Measurements from ENCODE around the gene MYO5B. TPM values are rescaled to one million over a fixed set of nuclear protein-coding genes. Genes with fewer than 3 reads are reported as not detected.

The MYO5B gene
- polyA plus RNA-seq, 1 of the 3 experiments (the other 2 are of a cell fraction), result 1.3 TPM

DNA sequence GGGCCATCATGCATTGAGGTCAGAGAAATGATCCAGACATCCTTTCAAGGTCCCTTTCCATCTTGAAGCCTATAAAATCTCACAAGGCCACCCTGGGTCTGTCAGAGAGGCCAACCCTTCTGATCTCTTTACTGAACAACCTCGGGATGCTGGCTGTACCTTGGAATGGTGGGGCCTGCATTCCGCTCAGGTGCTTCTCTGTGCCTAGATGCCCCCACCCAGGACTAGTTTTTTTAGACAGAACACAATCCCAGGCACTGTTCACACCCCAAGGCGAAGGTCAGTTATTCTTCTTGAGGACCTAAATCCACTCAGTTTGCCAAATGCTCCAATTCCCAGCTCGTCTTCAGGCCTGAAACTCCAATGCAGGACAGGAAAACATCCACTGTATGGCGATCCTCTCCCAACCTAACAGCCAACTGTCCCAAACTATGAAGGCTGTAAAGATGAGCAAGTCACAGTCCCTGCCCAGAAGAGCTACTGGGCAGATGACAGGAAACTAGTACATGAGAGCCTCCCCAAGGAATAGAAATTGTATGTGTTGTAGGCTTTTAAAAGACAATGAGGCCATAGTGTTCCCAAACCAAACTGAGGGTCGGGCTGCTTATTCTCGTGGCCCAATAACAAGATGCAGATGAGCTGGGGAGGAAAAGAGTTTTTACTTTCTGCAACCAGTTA lies 227.2 kb downstream of the MYO5B start:
- Histone ChIP-seq H3K79me2 (ENCODE audit: insufficient read depth) (no peaks in the 10 kb centered on the region), H3K9ac (no peak overlapping the region), H3K9me3 (no peaks in the 10 kb centered on the region), H3K36me3 (replicated peaks in 1 of 2; ENCODE audit: control insufficient read depth in 1 of 2, insufficient read depth in 2 of 2, low read length in 1 of 2) (no peaks in the 10 kb centered on the region), H3K4me2 (no peak overlapping the region), H2AFZ (ENCODE audit: low read depth) (no peak overlapping the region), H3K9me2 (no peaks in the 10 kb centered on the region), H3K27me3 (ENCODE audit: insufficient read depth) (no peaks in the 10 kb centered on the region; the same call in 1 of the 2 replicates), H4K20me1 (ENCODE audit: insufficient read depth) (no peaks in the 10 kb centered on the region), H3F3A (replicated peaks; ENCODE audit: insufficient read depth) (no peaks in the 10 kb centered on the region), H3K4me3 (ENCODE audit: low read depth in 2 of 2, low read length in 1 of 2) (no peak overlapping the region), H3K27ac (ENCODE audit: low read depth in 2 of 2, low read length in 1 of 2) (no peak overlapping the region), H3K4me1 (ENCODE audit: control insufficient read depth in 1 of 2, insufficient read depth in 2 of 2, low read depth in 1 of 2, low read length in 1 of 2) (peaks cover 0 to 10% of the 10 kb centered on the region in 2 experiments; a peak in 2 of 4 replicates)
- no peak for TF ChIP-seq USF1 (IDR thresholded peaks at IDR 0.05; ENCODE audit: borderline replicate concordance, low read depth)
- no peak for TF ChIP-seq PBX3 (IDR thresholded peaks at IDR 0.05)
- TF ChIP-seq GABPA (IDR thresholded peaks at IDR 0.05; ENCODE audit: low read depth), result no peak
- TF ChIP-seq FOXM1 (IDR thresholded peaks at IDR 0.05; ENCODE audit: low read depth), result no peak
- ChIA-PET CTCF (interaction anchor here (1.3 kb wide), 1 partner anchor 109 kb away, joined by 3 read pairs; no protein-coding TSS in a partner anchor), POLR2A (no interaction called here)
- DNase-seq, result no peak
- 48% methylated on average over 7 of the region's 7 CpGs for WGBS (ENCODE audit: low lambda C conversion rate)

GRCh38 chr18:49967171-49967570 lies 227.8 kb downstream of the MYO5B start:
- no peak for DNase-seq
- WGBS (ENCODE audit: low lambda C conversion rate), result 17% methylated on average over 4 of the region's 4 CpGs
- H3K27me3 ChIP-seq (ENCODE audit: insufficient read depth), result no peaks in the 10 kb centered on the region; the same call in 1 of the 2 replicates
- no peak for TF ChIP-seq EZH2phosphoT487 (IDR thresholded peaks at IDR 0.05; ENCODE audit: borderline replicate concordance, low read depth)
- no peak for TF ChIP-seq TAF1 (IDR thresholded peaks at IDR 0.05; ENCODE audit: borderline replicate concordance, low read depth, low read length)
- TF ChIP-seq TCF12 (IDR thresholded peaks at IDR 0.05), result no peak
- TF ChIP-seq NFIC (IDR thresholded peaks at IDR 0.05; ENCODE audit: borderline replicate concordance), result no peak
- no peak for TF ChIP-seq GABPA (IDR thresholded peaks at IDR 0.05; ENCODE audit: low read depth)
- TF ChIP-seq TEAD4 (IDR thresholded peaks at IDR 0.05; ENCODE audit: borderline replicate concordance, insufficient read depth), result no peak
- no peak for TF ChIP-seq FOSL2 (IDR thresholded peaks at IDR 0.05; ENCODE audit: borderline replicate concordance, low read depth)
- TF ChIP-seq SIN3A (IDR thresholded peaks at IDR 0.05; ENCODE audit: borderline replicate concordance, low read depth, low read length), result no peak
- TF ChIP-seq RAD21 (IDR thresholded peaks at IDR 0.05; ENCODE audit: low read length), result no peak
- no peak for TF ChIP-seq GATA2 (CRISPR knock-in tag; IDR thresholded peaks at IDR 0.05)
- no peak for TF ChIP-seq EP300 (IDR thresholded peaks at IDR 0.05; ENCODE audit: borderline replicate concordance in 1 of 2, low read depth in 1 of 2, low read length in 1 of 2)
- TF ChIP-seq CTCF (IDR thresholded peaks at IDR 0.05), result no peak
- TF ChIP-seq, protein P1, sequence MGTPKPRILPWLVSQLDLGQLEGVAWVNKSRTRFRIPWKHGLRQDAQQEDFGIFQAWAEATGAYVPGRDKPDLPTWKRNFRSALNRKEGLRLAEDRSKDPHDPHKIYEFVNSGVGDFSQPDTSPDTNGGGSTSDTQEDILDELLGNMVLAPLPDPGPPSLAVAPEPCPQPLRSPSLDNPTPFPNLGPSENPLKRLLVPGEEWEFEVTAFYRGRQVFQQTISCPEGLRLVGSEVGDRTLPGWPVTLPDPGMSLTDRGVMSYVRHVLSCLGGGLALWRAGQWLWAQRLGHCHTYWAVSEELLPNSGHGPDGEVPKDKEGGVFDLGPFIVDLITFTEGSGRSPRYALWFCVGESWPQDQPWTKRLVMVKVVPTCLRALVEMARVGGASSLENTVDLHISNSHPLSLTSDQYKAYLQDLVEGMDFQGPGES (IDR thresholded peaks at IDR 0.05; ENCODE audit: low read depth, low read length), result no peak
- no peak for TF ChIP-seq PBX3 (IDR thresholded peaks at IDR 0.05)
- TF ChIP-seq, protein P2, sequence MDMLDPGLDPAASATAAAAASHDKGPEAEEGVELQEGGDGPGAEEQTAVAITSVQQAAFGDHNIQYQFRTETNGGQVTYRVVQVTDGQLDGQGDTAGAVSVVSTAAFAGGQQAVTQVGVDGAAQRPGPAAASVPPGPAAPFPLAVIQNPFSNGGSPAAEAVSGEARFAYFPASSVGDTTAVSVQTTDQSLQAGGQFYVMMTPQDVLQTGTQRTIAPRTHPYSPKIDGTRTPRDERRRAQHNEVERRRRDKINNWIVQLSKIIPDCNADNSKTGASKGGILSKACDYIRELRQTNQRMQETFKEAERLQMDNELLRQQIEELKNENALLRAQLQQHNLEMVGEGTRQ (IDR thresholded peaks at IDR 0.05; ENCODE audit: borderline replicate concordance, low read depth, low read length), result no peak
- no peak for TF ChIP-seq CHD2 (IDR thresholded peaks at IDR 0.05; ENCODE audit: low read length, partially characterized antibody)
- TF ChIP-seq, protein P3, sequence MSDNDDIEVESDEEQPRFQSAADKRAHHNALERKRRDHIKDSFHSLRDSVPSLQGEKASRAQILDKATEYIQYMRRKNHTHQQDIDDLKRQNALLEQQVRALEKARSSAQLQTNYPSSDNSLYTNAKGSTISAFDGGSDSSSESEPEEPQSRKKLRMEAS (IDR thresholded peaks at IDR 0.05; ENCODE audit: low read depth), result no peak

More at GRCh38 chr18:49967171-49967570, 227.8 kb downstream of the MYO5B start:
- CTCF ChIA-PET, result no interaction called here
- Histone ChIP-seq H3K4me3 (ENCODE audit: low read depth in 2 of 2, low read length in 1 of 2) (no peak overlapping the region), H3K4me2 (no peak overlapping the region), H3K4me1 (ENCODE audit: control insufficient read depth in 1 of 2, insufficient read depth in 2 of 2, low read depth in 1 of 2, low read length in 1 of 2) (peaks cover 0 to 10% of the 10 kb centered on the region in 2 experiments; a peak in 2 of 4 replicates), H3K36me3 (replicated peaks in 1 of 2; ENCODE audit: control insufficient read depth in 1 of 2, insufficient read depth in 2 of 2, low read length in 1 of 2) (no peaks in the 10 kb centered on the region), H3K9me3 (no peaks in the 10 kb centered on the region), H3K27ac (ENCODE audit: low read depth in 2 of 2, low read length in 1 of 2) (no peak overlapping the region), H2AFZ (ENCODE audit: low read depth) (no peak overlapping the region), H3K9ac (no peak overlapping the region), H3F3A (replicated peaks; ENCODE audit: insufficient read depth) (no peaks in the 10 kb centered on the region), H3K9me2 (no peaks in the 10 kb centered on the region), H3K79me2 (ENCODE audit: insufficient read depth) (no peaks in the 10 kb centered on the region), H4K20me1 (ENCODE audit: insufficient read depth) (no peaks in the 10 kb centered on the region)
- POLR2A ChIA-PET, result no interaction called here

Measured in SK-N-SH (cell line).